C4-2B (cell line): ENCODE results near the gene CHAC1.

Experiments used
- ZFX ChIP-seq: fragments of 450-650 bp; IDR thresholded peaks from 2 replicates; pipeline ENCODE4 v1.6.1; 2017
- TF ChIP-seq, protein P1 (sequence below): fragments of 450-650 bp; conservative IDR thresholded peaks from 2 replicates; pipeline ENCODE4 v1.5.1; 2017; ENCODE audit warnings: mild to moderate bottlenecking

DNA sequence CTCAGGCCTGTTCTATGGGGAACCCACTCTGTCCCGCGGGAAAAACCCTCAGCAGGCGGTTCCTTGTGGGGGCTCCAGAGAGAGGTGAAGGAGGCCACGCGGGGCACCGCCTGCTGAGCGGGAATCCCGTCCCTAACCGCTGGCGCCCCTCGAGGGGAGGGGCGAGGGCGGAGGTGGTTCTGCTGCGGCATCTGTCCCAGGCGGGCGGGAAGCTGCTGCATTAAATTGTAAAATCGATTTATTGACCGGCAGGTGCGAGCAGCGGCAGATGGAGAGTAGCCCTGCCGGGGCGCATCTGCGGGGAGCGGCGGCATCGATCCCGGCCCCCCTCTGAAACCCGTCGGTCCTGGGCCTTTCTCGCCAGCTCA lies 27.8 kb upstream of the CHAC1 start:
- TF ChIP-seq, protein P1, sequence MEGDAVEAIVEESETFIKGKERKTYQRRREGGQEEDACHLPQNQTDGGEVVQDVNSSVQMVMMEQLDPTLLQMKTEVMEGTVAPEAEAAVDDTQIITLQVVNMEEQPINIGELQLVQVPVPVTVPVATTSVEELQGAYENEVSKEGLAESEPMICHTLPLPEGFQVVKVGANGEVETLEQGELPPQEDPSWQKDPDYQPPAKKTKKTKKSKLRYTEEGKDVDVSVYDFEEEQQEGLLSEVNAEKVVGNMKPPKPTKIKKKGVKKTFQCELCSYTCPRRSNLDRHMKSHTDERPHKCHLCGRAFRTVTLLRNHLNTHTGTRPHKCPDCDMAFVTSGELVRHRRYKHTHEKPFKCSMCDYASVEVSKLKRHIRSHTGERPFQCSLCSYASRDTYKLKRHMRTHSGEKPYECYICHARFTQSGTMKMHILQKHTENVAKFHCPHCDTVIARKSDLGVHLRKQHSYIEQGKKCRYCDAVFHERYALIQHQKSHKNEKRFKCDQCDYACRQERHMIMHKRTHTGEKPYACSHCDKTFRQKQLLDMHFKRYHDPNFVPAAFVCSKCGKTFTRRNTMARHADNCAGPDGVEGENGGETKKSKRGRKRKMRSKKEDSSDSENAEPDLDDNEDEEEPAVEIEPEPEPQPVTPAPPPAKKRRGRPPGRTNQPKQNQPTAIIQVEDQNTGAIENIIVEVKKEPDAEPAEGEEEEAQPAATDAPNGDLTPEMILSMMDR: no peak
- TF ChIP-seq ZFX: no peak
